Common myeloid progenitor, CD34-positive (primary cell): ENCODE data around the gene SKAP2.

Experiments
- CTCF ChIA-PET: fragments of 350-600 bp; sonication (Branson Sonifier 250); formaldehyde crosslinking; loops from one replicate; lab custom pipeline; 2021; ENCODE audit warnings: antibody characterized with exemption; lab: Charles Lee
- POLR2A ChIA-PET: fragments of 350-600 bp; sonication (Branson Sonifier 250); formaldehyde crosslinking; loops from one replicate; lab custom pipeline; 2021; ENCODE audit warnings: antibody characterized with exemption; lab: Charles Lee
- DNase-seq, 3 donors: peaks; one replicate each; pipeline versions ENCODE4 v3.0.0 to v3.0.0-alpha.2; 2013
- H3K27ac ChIP-seq, 2 experiments: 1 replicate in 1 of 2; 2 replicates in 1 of 2; pipeline ENCODE4 v1.7.0; 2013; ENCODE audit warnings: inconsistent platforms in 2 of 2, low read length in 2 of 2, mild to moderate bottlenecking in 2 of 2, low read depth in 1 of 2, moderate library complexity in 1 of 2; ENCODE audit not compliant: severe bottlenecking in 2 of 2, insufficient read depth in 1 of 2, poor library complexity in 1 of 2
- H3K27me3 ChIP-seq, 5 experiments: replicated peaks in 2 of 5; 1 replicate in 3 of 5; 2 replicates in 2 of 5; pipeline versions ENCODE4 v1.6.1 to v1.7.0; 2013; ENCODE audit warnings: low read length in 4 of 5, mild to moderate bottlenecking in 2 of 5, moderate library complexity in 2 of 5, inconsistent platforms in 1 of 5; ENCODE audit not compliant: insufficient read depth in 5 of 5, control insufficient read depth in 4 of 5
- H3K36me3 ChIP-seq, 4 experiments: 1 replicate in 2 of 4; 2 replicates in 2 of 4; pipeline versions ENCODE4 v1.6.1 to v1.7.0; 2013; ENCODE audit warnings: low read length in 3 of 4, control low read depth in 1 of 4, mild to moderate bottlenecking in 1 of 4; ENCODE audit not compliant: control insufficient read depth in 4 of 4, insufficient read depth in 4 of 4
- H3K4me1 ChIP-seq, 4 experiments: 1 replicate in 3 of 4; 2 replicates in 1 of 4; pipeline versions ENCODE4 v1.6.1 to v1.7.1; 2013; ENCODE audit warnings: low read length in 3 of 4, mild to moderate bottlenecking in 3 of 4, control low read depth in 1 of 4, inconsistent platforms in 1 of 4, moderate library complexity in 1 of 4; ENCODE audit not compliant: control insufficient read depth in 4 of 4, insufficient read depth in 4 of 4; ENCODE audit errors: control extremely low read depth in 1 of 4
- H3K4me3 ChIP-seq, 7 experiments: 1 replicate in 4 of 7; 2 replicates in 3 of 7; pipeline versions ENCODE4 v1.5.1 to v1.7.0; 2013; ENCODE audit warnings: mild to moderate bottlenecking in 7 of 7, low read length in 6 of 7, moderate library complexity in 6 of 7, inconsistent platforms in 2 of 7, low read depth in 2 of 7, control low read depth in 1 of 7; ENCODE audit not compliant: insufficient read depth in 4 of 7, control insufficient read depth in 1 of 7; ENCODE audit errors: extremely low read depth in 1 of 7
- H3K9me3 ChIP-seq, 5 experiments: 1 replicate in 4 of 5; 2 replicates in 1 of 5; pipeline versions ENCODE4 v1.6.1 to v1.7.1; 2013; ENCODE audit warnings: low read length in 4 of 5, mild to moderate bottlenecking in 2 of 5, inconsistent platforms in 1 of 5, low read depth in 1 of 5, moderate library complexity in 1 of 5; ENCODE audit not compliant: control insufficient read depth in 4 of 5, insufficient read depth in 2 of 5; ENCODE audit errors: control extremely low read depth in 1 of 5
- WGBS: methylation state at CpG from one replicate; pipeline ENCODE4 v1.1.5; 2013; ENCODE audit not compliant: insufficient coverage; 5-methylcytosine and 5-hydroxymethylcytosine counted together

Gene SKAP2

GRCh38 chr7:26687032-26687431 is 177.4 kb downstream of the SKAP2 start:
- Histone ChIP-seq H3K9me3 (no peaks in the 10 kb centered on the region), H3K4me1 (peaks cover 40 to 97% (median 65%) of the 10 kb centered on the region in 4 experiments), H3K27me3 (no peaks in the 10 kb centered on the region), H3K27ac (no peak overlapping the region), H3K36me3 (peaks cover 0 to 2% (median 0%) of the 10 kb centered on the region in 4 experiments), H3K4me3 (no peak overlapping the region)
- WGBS: 100% methylated on average over 1 of the region's 4 CpGs
- CTCF ChIA-PET: interaction anchor here (0.9 to 2.5 kb wide), 11 partner anchors 8 to 476 kb away, joined by 3 to 12 read pairs (median 4); partner anchors contain the start of gene HOXA5
- POLR2A ChIA-PET: interaction anchor here (0.7 kb wide), 1 partner anchor 217 kb away, joined by 3 read pairs; no protein-coding TSS in a partner anchor
- DNase-seq: no peak

GRCh38 chr7:26686448-26686981 is 177.9 kb downstream of the SKAP2 start:
- no peaks in the 10 kb centered on the region for H3K9me3 ChIP-seq
- peak in 2 of 3 donors; percentile 69 to 79 for DNase-seq
- H3K4me1 ChIP-seq: peaks cover 37 to 93% (median 60%) of the 10 kb centered on the region in 4 experiments
- H3K36me3 ChIP-seq: peaks cover 0 to 2% (median 0%) of the 10 kb centered on the region in 4 experiments
- ChIA-PET POLR2A (interaction anchor here (0.7 kb wide), 1 partner anchor 217 kb away, joined by 3 read pairs; no protein-coding TSS in a partner anchor), CTCF (interaction anchor here (0.9 to 2.5 kb wide), 9 partner anchors 8 to 476 kb away, joined by 3 to 12 read pairs (median 4); partner anchors contain the start of gene HOXA5)
- no peak overlapping the region for H3K4me3 ChIP-seq
- no peaks in the 10 kb centered on the region for H3K27me3 ChIP-seq
- 83% methylated on average over 2 of the region's 2 CpGs for WGBS
- no peak overlapping the region for H3K27ac ChIP-seq

GRCh38 chr7:26685606-26686005 is 178.8 kb downstream of the SKAP2 start:
- Histone ChIP-seq H3K4me1 (peaks cover 32 to 90% (median 59%) of the 10 kb centered on the region in 4 experiments), H3K27me3 (no peaks in the 10 kb centered on the region), H3K27ac (peak overlapping the region in 1 of 2 experiments; percentile 6), H3K36me3 (peaks cover 0 to 2% (median 0%) of the 10 kb centered on the region in 4 experiments), H3K9me3 (no peaks in the 10 kb centered on the region), H3K4me3 (peak overlapping the region in 4 of 7 experiments; percentile 2 to 67 (median 30))
- WGBS: no CpG with 5 or more reads among the region's 4 CpGs
- DNase-seq: peak in 2 of 3 donors; percentile 56 to 70
- CTCF ChIA-PET: no interaction called here
- POLR2A ChIA-PET: no interaction called here

- Histone ChIP-seq H3K36me3 (peaks cover 0 to 2% (median 0%) of the 10 kb centered on the region in 4 experiments), H3K9me3 (no peaks in the 10 kb centered on the region), H3K27me3 (no peaks in the 10 kb centered on the region), H3K4me3 (no peak overlapping the region), H3K27ac (no peak overlapping the region), H3K4me1 (peaks cover 25 to 88% (median 56%) of the 10 kb centered on the region in 4 experiments)
- DNase-seq: no peak
- 72% methylated on average over 3 of the region's 3 CpGs for WGBS
- ChIA-PET CTCF (interaction anchor here (1.4 to 1.9 kb wide), 3 partner anchors 319 to 470 kb away, joined by 3 to 6 read pairs (median 4); no protein-coding TSS in a partner anchor), POLR2A (no interaction called here)
Observed at GRCh38 chr7:26684447-26684846, 179.9 kb downstream of the SKAP2 start.

- CTCF ChIA-PET: interaction anchor here (0.7 to 6.3 kb wide), 20 partner anchors 9 to 791 kb away, joined by 3 to 36 read pairs (median 4); partner anchors contain the start of genes HOXA10, HOXA3, HOXA5 and HOXA7
- Histone ChIP-seq H3K36me3 (peaks cover 0 to 2% (median 0%) of the 10 kb centered on the region in 4 experiments), H3K4me1 (peaks cover 22 to 87% (median 58%) of the 10 kb centered on the region in 4 experiments), H3K9me3 (no peaks in the 10 kb centered on the region), H3K27ac (no peak overlapping the region), H3K27me3 (no peaks in the 10 kb centered on the region), H3K4me3 (no peak overlapping the region)
- WGBS: no CpG with 5 or more reads among the region's 1 CpG
- DNase-seq: no peak
- POLR2A ChIA-PET: no interaction called here
Observed at GRCh38 chr7:26683277-26683676, 181.1 kb downstream of the SKAP2 start.

GRCh38 chr7:26681819-26682418 is 182.5 kb downstream of the SKAP2 start:
- WGBS: no CpG with 5 or more reads among the region's 3 CpGs
- no peak overlapping the region for H3K27ac ChIP-seq
- H3K9me3 ChIP-seq: no peaks in the 10 kb centered on the region
- peak in 2 of 3 donors; percentile 68 to 70 for DNase-seq
- ChIA-PET POLR2A (no interaction called here), CTCF (interaction anchor here (0.8 to 6.3 kb wide), 21 partner anchors 8 to 476 kb away, joined by 3 to 36 read pairs (median 4); partner anchors contain the start of genes HOXA3, HOXA5 and HOXA7)
- H3K36me3 ChIP-seq: peaks cover 0 to 2% (median 0%) of the 10 kb centered on the region in 4 experiments
- H3K27me3 ChIP-seq: no peaks in the 10 kb centered on the region
- peaks cover 12 to 74% (median 47%) of the 10 kb centered on the region in 4 experiments for H3K4me1 ChIP-seq
- H3K4me3 ChIP-seq: peak overlapping the region in 1 of 7 experiments; percentile 74
